Smooth muscle cell (in vitro differentiated cells): ENCODE measurements around the gene FAM53B. TPM values are rescaled to one million over a fixed set of nuclear protein-coding genes. Genes with fewer than 3 reads are reported as not detected.

Source experiments
- DNase-seq: peaks from one replicate; lab custom pipeline; 2025; ENCODE audit not compliant: unreplicated experiment; lab: John Stamatoyannopoulos, UW
- H2AFZ ChIP-seq: fragments of 200-600 bp; sonication (generic); 2 replicates; pipeline ENCODE4 v1.6.0; 2016; ENCODE audit warnings: antibody characterized with exemption, low read depth, mild to moderate bottlenecking
- H3F3A ChIP-seq: fragments of 200-600 bp; sonication (generic); 2 replicates; pipeline ENCODE4 v1.6.0; 2017; ENCODE audit warnings: antibody characterized with exemption, low read depth
- H3K27ac ChIP-seq: fragments of 200-600 bp; sonication (generic); 2 replicates; pipeline ENCODE4 v1.5.1; 2016; ENCODE audit warnings: low read depth, mild to moderate bottlenecking
- H3K27me3 ChIP-seq: fragments of 200-600 bp; sonication (generic); 2 replicates; pipeline ENCODE4 v1.6.1; 2016; ENCODE audit warnings: low read depth, mild to moderate bottlenecking
- H3K36me3 ChIP-seq: fragments of 200-600 bp; sonication (generic); 2 replicates; pipeline ENCODE4 v1.5.1; 2016; ENCODE audit warnings: low read depth
- H3K4me1 ChIP-seq: fragments of 200-600 bp; sonication (generic); 2 replicates; pipeline ENCODE4 v1.5.1; 2016; ENCODE audit warnings: low read depth
- H3K4me2 ChIP-seq: fragments of 200-600 bp; sonication (generic); 2 replicates; pipeline ENCODE4 v1.6.0; 2016; ENCODE audit warnings: mild to moderate bottlenecking
- H3K4me3 ChIP-seq: fragments of 200-600 bp; sonication (generic); 2 replicates; pipeline ENCODE4 v1.5.1; 2016; ENCODE audit warnings: mild to moderate bottlenecking
- H3K79me2 ChIP-seq: fragments of 200-600 bp; sonication (generic); 2 replicates; pipeline ENCODE4 v1.6.0; 2016; ENCODE audit warnings: low read depth, mild to moderate bottlenecking
- H3K9ac ChIP-seq: fragments of 200-600 bp; sonication (generic); 2 replicates; pipeline ENCODE4 v1.6.0; 2016; ENCODE audit warnings: low read depth
- H3K9me3 ChIP-seq: fragments of 200-600 bp; sonication (generic); replicated peaks from 2 replicates; pipeline ENCODE4 v1.5.1; 2016; ENCODE audit warnings: low read depth
- H4K20me1 ChIP-seq: fragments of 200-600 bp; sonication (generic); 2 replicates; pipeline ENCODE4 v1.6.0; 2016; ENCODE audit warnings: low read depth
- CTCF ChIP-seq: fragments of 200-600 bp; sonication (generic); IDR thresholded peaks from 2 replicates; pipeline ENCODE4 v1.5.1; 2017; ENCODE audit warnings: borderline replicate concordance, mild to moderate bottlenecking, antibody characterized with exemption; ENCODE audit not compliant: insufficient read depth, poor library complexity, severe bottlenecking
- WGBS: methylation state at CpG from one replicate; pipeline ENCODE4 v1.1.7; 2016; ENCODE audit warnings: low lambda C conversion rate; 5-methylcytosine and 5-hydroxymethylcytosine counted together
- polyA plus RNA-seq: library from polyadenylated mRNA; unstranded; fragments of >200 nt; fragmentation: Nextera tagmentation; extraction: Ambion mirVana; gene quantifications from 2 replicates; pipeline ENCODE4 v1.2.1, GENCODE V29; 2016
- total RNA-seq: library from RNA; depleted of rRNA; stranded (reverse); fragments of >200 nt; gene quantifications from 2 replicates; pipeline ENCODE4 v1.2.3, GENCODE V29; 2014

Gene FAM53B
- total and polyA plus RNA-seq, 2 experiments from 2014 or later = 5.5 to 6.2 TPM

GRCh38 chr10:124644236-124644635, 99.9 kb downstream of the FAM53B start:
- Histone ChIP-seq H3K27me3 (no peaks in the 10 kb centered on the region), H3F3A (no peaks in the 10 kb centered on the region), H3K4me3 (no peak overlapping the region), H3K9ac (no peak overlapping the region), H3K79me2 (no peaks in the 10 kb centered on the region), H2AFZ (no peak overlapping the region), H3K36me3 (no peaks in the 10 kb centered on the region), H3K27ac (no peak overlapping the region), H4K20me1 (peaks cover 85% of the 10 kb centered on the region), H3K9me3 (no peaks in the 10 kb centered on the region), H3K4me2 (no peak overlapping the region), H3K4me1 (peaks cover 59% of the 10 kb centered on the region)
- TF ChIP-seq CTCF = no peak
- DNase-seq = no peak
- WGBS = 95% methylated on average over 4 of the region's 4 CpGs

GRCh38 chr10:124643330-124644009, 100.7 kb downstream of the FAM53B start:
- peaks cover 77% of the 10 kb centered on the region for H4K20me1 ChIP-seq
- H3K4me1 ChIP-seq = peaks cover 51% of the 10 kb centered on the region

GRCh38 chr10:124642088-124642710, 102.0 kb downstream of the FAM53B start:
- DNase-seq = no peak
- H3K27me3 ChIP-seq = no peaks in the 10 kb centered on the region
- no peak overlapping the region for H3K4me3 ChIP-seq
- no peak overlapping the region for H2AFZ ChIP-seq
- H4K20me1 ChIP-seq = peaks cover 80% of the 10 kb centered on the region
- H3K27ac ChIP-seq = no peak overlapping the region
- H3K9ac ChIP-seq = no peak overlapping the region
- H3K4me1 ChIP-seq = peaks cover 49% of the 10 kb centered on the region
- TF ChIP-seq CTCF = no peak
- WGBS = 96% methylated on average over 20 of the region's 20 CpGs
- H3K9me3 ChIP-seq = no peaks in the 10 kb centered on the region
- H3F3A ChIP-seq = no peaks in the 10 kb centered on the region
- H3K4me2 ChIP-seq = no peak overlapping the region
- H3K36me3 ChIP-seq = no peaks in the 10 kb centered on the region
- H3K79me2 ChIP-seq = no peaks in the 10 kb centered on the region

More at GRCh38 chr10:124643330-124644009, 100.7 kb downstream of the FAM53B start:
- no peak overlapping the region for H3K9ac ChIP-seq
- no peaks in the 10 kb centered on the region for H3K36me3 ChIP-seq
- no peak overlapping the region for H2AFZ ChIP-seq
- TF ChIP-seq CTCF = no peak
- H3K79me2 ChIP-seq = no peaks in the 10 kb centered on the region
- H3K9me3 ChIP-seq = no peaks in the 10 kb centered on the region
- H3K4me2 ChIP-seq = no peak overlapping the region
- H3K27ac ChIP-seq = no peak overlapping the region
- WGBS = 95% methylated on average over 27 of the region's 30 CpGs
- H3K4me3 ChIP-seq = no peak overlapping the region
- DNase-seq = no peak
- no peaks in the 10 kb centered on the region for H3K27me3 ChIP-seq
- H3F3A ChIP-seq = no peaks in the 10 kb centered on the region
